BE2C (cell line): ENCODE data around the gene GCSAM.

Experiments used
- DNase-seq: peaks from one replicate; pipeline ENCODE4 v3.0.0-alpha.2; 2020
- H3K27me3 ChIP-seq: fragments of 250-450 bp; sonication (Bioruptor Pico); 2 replicates; pipeline ENCODE4 v1.5.1; 2020; ENCODE audit warnings: mild to moderate bottlenecking
- H3K36me3 ChIP-seq: fragments of 250-450 bp; sonication (Bioruptor Pico); 2 replicates; pipeline ENCODE4 v1.5.1; 2020; ENCODE audit warnings: mild to moderate bottlenecking
- H3K4me1 ChIP-seq: fragments of 250-450 bp; sonication (Bioruptor Pico); 2 replicates; pipeline ENCODE4 v1.5.1; 2020
- H3K4me3 ChIP-seq: 2 replicates; pipeline ENCODE4 v1.5.1; 2011; ENCODE audit warnings: low read depth, low read length
- H3K9me3 ChIP-seq: fragments of 250-450 bp; sonication (Bioruptor Pico); 2 replicates; pipeline ENCODE4 v1.5.1; 2020
- TF ChIP-seq, protein P1 (sequence below): IDR thresholded peaks from 2 replicates; pipeline ENCODE4 v1.5.1; 2012; ENCODE audit warnings: mild to moderate bottlenecking, low read depth, low read length

The GCSAM gene

DNA sequence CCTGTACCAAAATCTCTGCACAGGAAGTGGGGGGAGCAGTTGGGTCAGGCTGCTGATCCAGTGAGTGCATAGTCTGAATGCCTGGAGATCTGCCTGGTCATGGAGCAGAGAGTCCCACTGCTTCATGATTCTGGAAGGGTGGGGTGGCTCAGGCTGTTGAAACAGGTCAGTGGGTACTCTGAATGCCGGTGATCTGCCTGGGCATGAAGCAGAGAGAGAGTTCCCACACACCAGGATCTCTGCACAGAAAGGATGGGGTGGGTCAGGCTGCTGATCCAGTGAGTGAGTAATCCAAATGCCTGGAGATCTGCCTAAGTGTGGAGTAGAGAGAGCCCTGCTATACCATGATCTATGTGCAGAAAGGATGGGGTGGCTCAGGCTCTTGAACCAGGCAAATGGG lies 16.1 kb upstream of the GCSAM start:
- no peaks in the 10 kb centered on the region for H3K36me3 ChIP-seq
- TF ChIP-seq, protein P1, sequence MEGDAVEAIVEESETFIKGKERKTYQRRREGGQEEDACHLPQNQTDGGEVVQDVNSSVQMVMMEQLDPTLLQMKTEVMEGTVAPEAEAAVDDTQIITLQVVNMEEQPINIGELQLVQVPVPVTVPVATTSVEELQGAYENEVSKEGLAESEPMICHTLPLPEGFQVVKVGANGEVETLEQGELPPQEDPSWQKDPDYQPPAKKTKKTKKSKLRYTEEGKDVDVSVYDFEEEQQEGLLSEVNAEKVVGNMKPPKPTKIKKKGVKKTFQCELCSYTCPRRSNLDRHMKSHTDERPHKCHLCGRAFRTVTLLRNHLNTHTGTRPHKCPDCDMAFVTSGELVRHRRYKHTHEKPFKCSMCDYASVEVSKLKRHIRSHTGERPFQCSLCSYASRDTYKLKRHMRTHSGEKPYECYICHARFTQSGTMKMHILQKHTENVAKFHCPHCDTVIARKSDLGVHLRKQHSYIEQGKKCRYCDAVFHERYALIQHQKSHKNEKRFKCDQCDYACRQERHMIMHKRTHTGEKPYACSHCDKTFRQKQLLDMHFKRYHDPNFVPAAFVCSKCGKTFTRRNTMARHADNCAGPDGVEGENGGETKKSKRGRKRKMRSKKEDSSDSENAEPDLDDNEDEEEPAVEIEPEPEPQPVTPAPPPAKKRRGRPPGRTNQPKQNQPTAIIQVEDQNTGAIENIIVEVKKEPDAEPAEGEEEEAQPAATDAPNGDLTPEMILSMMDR: no peak
- no peak for DNase-seq
- no peaks in the 10 kb centered on the region for H3K9me3 ChIP-seq
- no peaks in the 10 kb centered on the region for H3K4me1 ChIP-seq
- H3K27me3 ChIP-seq: no peaks in the 10 kb centered on the region; the same call in none of the 2 replicates
- H3K4me3 ChIP-seq: no peak overlapping the region

DNA sequence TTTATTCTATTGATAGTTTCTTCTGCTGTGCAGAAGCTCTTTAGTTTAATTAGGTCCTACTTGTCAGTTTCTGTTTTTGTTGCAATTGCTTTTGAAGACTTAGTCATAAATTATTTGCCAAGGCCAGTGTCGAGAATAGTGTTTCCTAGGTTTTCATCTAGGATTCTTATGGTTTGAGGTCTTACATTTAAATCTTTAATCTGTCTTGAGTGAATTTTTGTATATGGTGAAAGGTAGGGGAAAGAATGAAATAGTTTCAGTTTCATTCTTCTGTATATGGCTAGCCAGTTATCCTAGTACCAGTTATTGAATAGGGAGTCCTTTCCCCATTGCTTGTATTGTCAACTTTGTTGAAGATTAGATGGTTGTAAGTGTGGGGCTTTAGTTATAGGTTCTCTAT lies 10.6 kb upstream of the GCSAM start:
- Histone ChIP-seq H3K9me3 (no peaks in the 10 kb centered on the region), H3K36me3 (no peaks in the 10 kb centered on the region), H3K27me3 (no peaks in the 10 kb centered on the region; the same call in 1 of the 2 replicates), H3K4me3 (no peak overlapping the region), H3K4me1 (no peaks in the 10 kb centered on the region)
- TF ChIP-seq, protein P1: no peak
- no peak for DNase-seq

DNA sequence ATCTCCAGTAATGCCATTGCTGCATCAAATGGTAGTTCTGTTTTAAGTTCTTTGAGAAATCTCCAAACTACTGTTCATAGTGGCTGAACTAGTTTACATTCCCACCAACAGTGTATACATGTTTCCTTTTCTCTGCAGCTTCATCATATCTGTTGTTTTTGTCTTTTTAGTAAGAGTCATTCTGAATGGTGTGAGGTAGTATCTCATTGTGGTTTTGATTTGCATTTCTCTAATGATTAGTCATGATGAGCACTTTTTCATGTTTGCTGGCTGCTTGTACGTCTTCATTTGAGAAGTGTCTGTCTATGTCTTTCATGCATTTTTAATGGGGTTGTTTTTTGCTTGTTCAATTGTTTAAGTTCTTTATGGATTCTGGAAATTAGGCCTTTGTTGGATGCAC lies 10.2 kb upstream of the GCSAM start:
- no peak overlapping the region for H3K4me3 ChIP-seq

DNA sequence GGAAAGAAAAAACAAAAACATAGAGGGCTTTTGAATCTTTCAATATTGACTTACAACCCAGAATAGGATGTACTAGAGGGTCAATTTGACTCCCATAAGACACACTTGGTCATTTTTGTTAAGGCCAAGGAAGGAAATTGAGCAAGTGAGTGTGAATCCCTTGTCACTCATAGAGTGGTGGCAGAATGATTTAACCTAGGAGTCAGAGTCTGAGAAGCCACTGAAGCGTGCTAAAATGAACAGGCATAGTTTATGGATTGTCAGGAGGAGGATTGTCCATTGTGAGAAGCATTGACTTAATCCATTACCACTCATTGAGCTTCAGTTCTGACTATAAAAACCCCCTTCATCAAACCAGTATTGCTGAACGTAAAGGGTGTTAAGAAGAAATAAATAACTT lies 8.2 kb upstream of the GCSAM start:
- Histone ChIP-seq H3K9me3 (no peaks in the 10 kb centered on the region), H3K27me3 (no peaks in the 10 kb centered on the region; the same call in 1 of the 2 replicates), H3K4me1 (no peaks in the 10 kb centered on the region), H3K4me3 (no peak overlapping the region), H3K36me3 (no peaks in the 10 kb centered on the region)
- TF ChIP-seq, protein P1: no peak
- no peak for DNase-seq

More for the DNA sequence above, 10.2 kb upstream of the GCSAM start:
- no peaks in the 10 kb centered on the region for H3K9me3 ChIP-seq
- H3K27me3 ChIP-seq: no peaks in the 10 kb centered on the region; the same call in 1 of the 2 replicates
- TF ChIP-seq, protein P1: no peak
- no peak for DNase-seq
- H3K4me1 ChIP-seq: no peaks in the 10 kb centered on the region
- no peaks in the 10 kb centered on the region for H3K36me3 ChIP-seq

DNA sequence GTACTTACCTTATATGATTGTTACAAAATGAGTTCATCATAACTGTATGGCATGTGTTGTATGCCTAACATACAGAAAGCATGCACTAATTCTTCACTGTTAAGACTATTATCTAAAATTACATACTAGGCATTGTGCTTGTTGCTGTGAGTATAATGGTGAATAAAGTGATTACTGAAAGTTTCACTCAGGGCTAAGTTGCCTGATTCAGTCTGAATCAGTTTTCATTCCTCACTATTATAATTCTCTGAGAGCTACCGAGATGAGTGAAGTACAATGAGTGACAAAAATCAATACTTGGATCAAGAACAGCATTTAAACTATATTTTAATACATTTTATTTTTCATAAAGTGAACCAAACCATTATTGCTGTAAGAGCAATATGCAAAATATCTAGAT lies 7.5 kb upstream of the GCSAM start:
- Histone ChIP-seq H3K9me3 (no peaks in the 10 kb centered on the region), H3K4me3 (no peak overlapping the region), H3K36me3 (no peaks in the 10 kb centered on the region), H3K4me1 (peaks cover under 1% of the 10 kb centered on the region), H3K27me3 (no peaks in the 10 kb centered on the region; the same call in 1 of the 2 replicates)
- TF ChIP-seq, protein P1: no peak
- DNase-seq: no peak

DNA sequence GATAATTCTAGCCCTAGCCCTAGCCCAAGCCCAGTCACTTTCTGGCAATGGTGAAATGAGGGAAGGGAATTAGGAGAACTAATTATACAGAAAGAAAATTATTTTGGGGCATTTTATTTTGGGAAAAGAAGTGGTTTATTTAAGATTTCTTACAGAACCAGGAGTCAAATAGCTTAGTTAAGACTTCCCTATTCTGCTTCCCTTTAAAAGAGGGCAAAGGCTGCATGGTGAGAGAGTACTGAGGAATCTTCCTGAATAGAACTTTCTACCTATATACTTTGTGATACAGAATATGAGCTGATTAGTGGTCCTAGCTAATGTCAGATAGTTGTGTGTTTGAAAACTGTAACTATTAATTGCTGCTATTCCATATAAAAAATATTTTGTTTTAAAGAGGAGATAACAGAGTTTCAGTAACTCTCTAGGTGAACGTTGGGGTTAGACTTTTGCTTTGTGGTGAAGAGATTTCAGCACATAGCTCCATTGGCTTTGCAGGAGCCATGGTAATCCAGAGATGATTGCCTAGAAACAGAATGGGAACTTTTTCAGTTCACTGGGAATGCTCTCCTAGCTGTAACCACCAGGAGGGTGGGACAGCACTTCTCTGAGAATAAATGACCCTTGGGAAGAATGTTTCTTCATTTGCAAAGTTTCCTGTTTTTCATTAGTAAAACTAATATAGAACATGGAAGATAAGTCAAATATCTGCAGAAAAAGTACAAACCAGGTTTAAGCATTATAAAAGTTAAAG lies 5.3 kb upstream of the GCSAM start:
- peaks cover 14% of the 10 kb centered on the region for H3K4me1 ChIP-seq
- TF ChIP-seq, protein P1: no peak
- H3K36me3 ChIP-seq: no peaks in the 10 kb centered on the region
- no peak overlapping the region for H3K4me3 ChIP-seq
- H3K9me3 ChIP-seq: no peaks in the 10 kb centered on the region
- H3K27me3 ChIP-seq: no peaks in the 10 kb centered on the region
- no peak for DNase-seq
